Gastrocnemius medialis (tissue), 4 donors: ENCODE data around the gene PAM16.

Source experiments
- POLR2A ChIP-seq, 2 donors: fragments of 450-650 bp; IDR thresholded peaks; one replicate each; pipeline ENCODE4 v1.6.1; 2017; ENCODE audit warnings: antibody characterized with exemption in 2 of 2, mild to moderate bottlenecking in 2 of 2, moderate library complexity in 2 of 2
- TF ChIP-seq, protein P1 (sequence below), 5 experiments: fragments of 450-650 bp in 3 of 5; fragments of 200-600 bp in 2 of 5; sonication (generic) in 2 of 5; IDR thresholded peaks in 4 of 5; conservative IDR thresholded peaks in 1 of 5; 1 replicate in 4 of 5; 2 replicates in 1 of 5; pipeline ENCODE4 v1.5.1; 2016 to 2019; ENCODE audit warnings: antibody characterized with exemption in 5 of 5, mild to moderate bottlenecking in 3 of 5, moderate library complexity in 3 of 5

DNA sequence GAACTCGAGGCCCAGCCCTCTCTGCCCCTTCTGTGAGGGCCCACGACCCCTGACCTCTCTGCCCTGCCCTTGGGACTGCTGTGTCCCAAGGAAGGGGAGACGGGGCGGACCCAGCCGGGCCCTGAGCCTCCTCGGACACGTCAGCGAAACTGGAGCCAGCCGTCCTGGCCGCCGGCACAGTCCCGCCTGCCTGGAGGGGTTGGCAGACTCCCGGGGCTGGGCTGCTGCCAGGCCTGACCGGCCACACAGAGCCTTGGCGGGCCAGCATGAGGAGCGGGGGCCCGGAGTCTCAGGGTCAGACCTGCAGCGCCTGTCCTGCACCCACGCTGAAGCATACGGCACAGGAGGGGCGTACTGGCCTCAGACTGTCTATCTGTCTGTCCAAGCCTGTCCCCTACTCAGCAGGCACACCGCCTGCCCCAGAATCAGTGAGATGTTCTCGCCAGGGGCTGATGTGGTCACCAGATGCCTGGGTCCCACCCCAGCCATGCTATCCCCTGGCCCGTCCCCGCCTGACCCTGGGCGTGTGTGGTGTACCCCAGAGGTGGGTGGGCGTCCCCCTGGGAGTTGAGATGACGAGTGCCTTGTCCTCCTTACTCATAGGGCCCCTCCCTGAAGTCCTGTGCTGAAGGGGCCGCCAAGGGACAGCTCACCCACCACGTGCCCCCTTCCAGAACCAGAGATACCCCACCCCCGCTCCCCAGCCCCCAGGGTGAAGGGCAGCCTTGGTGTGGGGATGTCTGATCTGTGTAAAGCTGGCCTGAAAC lies 25.2 kb upstream of the PAM16 start:
- TF ChIP-seq, protein P1, sequence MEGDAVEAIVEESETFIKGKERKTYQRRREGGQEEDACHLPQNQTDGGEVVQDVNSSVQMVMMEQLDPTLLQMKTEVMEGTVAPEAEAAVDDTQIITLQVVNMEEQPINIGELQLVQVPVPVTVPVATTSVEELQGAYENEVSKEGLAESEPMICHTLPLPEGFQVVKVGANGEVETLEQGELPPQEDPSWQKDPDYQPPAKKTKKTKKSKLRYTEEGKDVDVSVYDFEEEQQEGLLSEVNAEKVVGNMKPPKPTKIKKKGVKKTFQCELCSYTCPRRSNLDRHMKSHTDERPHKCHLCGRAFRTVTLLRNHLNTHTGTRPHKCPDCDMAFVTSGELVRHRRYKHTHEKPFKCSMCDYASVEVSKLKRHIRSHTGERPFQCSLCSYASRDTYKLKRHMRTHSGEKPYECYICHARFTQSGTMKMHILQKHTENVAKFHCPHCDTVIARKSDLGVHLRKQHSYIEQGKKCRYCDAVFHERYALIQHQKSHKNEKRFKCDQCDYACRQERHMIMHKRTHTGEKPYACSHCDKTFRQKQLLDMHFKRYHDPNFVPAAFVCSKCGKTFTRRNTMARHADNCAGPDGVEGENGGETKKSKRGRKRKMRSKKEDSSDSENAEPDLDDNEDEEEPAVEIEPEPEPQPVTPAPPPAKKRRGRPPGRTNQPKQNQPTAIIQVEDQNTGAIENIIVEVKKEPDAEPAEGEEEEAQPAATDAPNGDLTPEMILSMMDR (IDR thresholded peaks at IDR 0.05 in 4 of 5, conservative IDR thresholded peaks at IDR 0.05 in 1 of 5): no peak
- TF ChIP-seq POLR2A (IDR thresholded peaks at IDR 0.05): no peak
